SK-N-SH treated with all-trans-retinoic acid at 6 μM for 48 hours (cell line): ENCODE results near the gene SECISBP2.

Experiments used
- ATAC-seq: fragments of 200-7000 bp; cut with Tn5 transposase; 3 replicates; pipeline ENCODE4 v1.9.1; 2020; ENCODE audit warnings: mild to moderate bottlenecking, moderate library complexity
- ARNTL ChIP-seq: fragments of 450-650 bp; formaldehyde crosslinking; IDR thresholded peaks from 2 replicates; pipeline ENCODE4 v1.5.0; 2020; ENCODE audit warnings: low read depth, mild to moderate bottlenecking, moderate library complexity, borderline replicate concordance
- BACH2 ChIP-seq: fragments of 250-450 bp; sonication (Bioruptor Pico); IDR thresholded peaks from 2 replicates; pipeline ENCODE4 v1.9.0; 2021; ENCODE audit warnings: mild to moderate bottlenecking, borderline replicate concordance
- CSDC2 ChIP-seq: fragments of 250-450 bp; sonication (Bioruptor Pico); IDR thresholded peaks from 2 replicates; pipeline ENCODE4 v1.5.0; 2020; ENCODE audit warnings: mild to moderate bottlenecking, moderate library complexity
- CSRNP3 ChIP-seq: fragments of 250-450 bp; sonication (Bioruptor Pico); IDR thresholded peaks from 2 replicates; pipeline ENCODE4 v1.5.1; 2021; ENCODE audit warnings: mild to moderate bottlenecking, moderate library complexity
- ESRRG ChIP-seq: fragments of 250-450 bp; sonication (Bioruptor Pico); IDR thresholded peaks from 2 replicates; pipeline ENCODE4 v1.6.1; 2021; ENCODE audit warnings: mild to moderate bottlenecking
- GLIS3 ChIP-seq: fragments of 250-450 bp; sonication (Bioruptor Pico); IDR thresholded peaks from 2 replicates; pipeline ENCODE4 v1.5.0; 2020; ENCODE audit warnings: mild to moderate bottlenecking, moderate library complexity
- OSR1 ChIP-seq: fragments of 250-450 bp; sonication (Bioruptor Pico); IDR thresholded peaks from 2 replicates; pipeline ENCODE4 v1.8.0; 2022; ENCODE audit warnings: moderate library complexity, mild to moderate bottlenecking, inconsistent platforms
- PPARA ChIP-seq: fragments of 250-450 bp; sonication (Bioruptor Pico); IDR thresholded peaks from 2 replicates; pipeline ENCODE4 v1.5.0; 2020; ENCODE audit warnings: mild to moderate bottlenecking, borderline replicate concordance
- RARB ChIP-seq: fragments of 250-450 bp; sonication (Bioruptor Pico); IDR thresholded peaks from 2 replicates; pipeline ENCODE4 v1.8.0; 2021; ENCODE audit warnings: mild to moderate bottlenecking, moderate library complexity
- SNAI2 ChIP-seq: fragments of 250-450 bp; sonication (Bioruptor Pico); IDR thresholded peaks from 2 replicates; pipeline ENCODE4 v1.5.0; 2020; ENCODE audit warnings: mild to moderate bottlenecking, moderate library complexity
- TCF4 ChIP-seq: fragments of 250-450 bp; sonication (Bioruptor Pico); IDR thresholded peaks from 2 replicates; pipeline ENCODE4 v1.8.0; 2021; ENCODE audit warnings: mild to moderate bottlenecking, moderate library complexity, borderline replicate concordance
- TOX ChIP-seq: fragments of 250-450 bp; sonication (Bioruptor Pico); IDR thresholded peaks from 2 replicates; pipeline ENCODE4 v1.8.0; 2021; ENCODE audit warnings: mild to moderate bottlenecking, moderate library complexity, borderline replicate concordance
- TSHZ2 ChIP-seq: fragments of 250-450 bp; sonication (Bioruptor Pico); IDR thresholded peaks from 2 replicates; pipeline ENCODE4 v1.5.0; 2020; ENCODE audit warnings: mild to moderate bottlenecking, moderate library complexity
- ZC3H10 ChIP-seq: fragments of 250-450 bp; sonication (Bioruptor Pico); IDR thresholded peaks from 2 replicates; pipeline ENCODE4 v1.5.1; 2021; ENCODE audit warnings: mild to moderate bottlenecking, moderate library complexity
- ZFP3 ChIP-seq: fragments of 250-450 bp; sonication (Bioruptor Pico); IDR thresholded peaks from 2 replicates; pipeline ENCODE4 v1.5.0; 2020; ENCODE audit warnings: mild to moderate bottlenecking, moderate library complexity
- ZFP30 ChIP-seq: fragments of 450-650 bp; formaldehyde crosslinking; IDR thresholded peaks from 2 replicates; pipeline ENCODE4 v1.5.0; 2022; ENCODE audit warnings: mild to moderate bottlenecking, moderate library complexity
- ZNF70 ChIP-seq: fragments of 450-650 bp; formaldehyde crosslinking; IDR thresholded peaks from 2 replicates; pipeline ENCODE4 v1.5.0; 2020; ENCODE audit warnings: mild to moderate bottlenecking, moderate library complexity
- ZNF8 ChIP-seq: fragments of 450-650 bp; formaldehyde crosslinking; IDR thresholded peaks from 2 replicates; pipeline ENCODE4 v1.5.0; 2020; ENCODE audit warnings: mild to moderate bottlenecking, moderate library complexity
- TF ChIP-seq, protein P1 (sequence below): fragments of 250-450 bp; sonication (Bioruptor Pico); IDR thresholded peaks from 2 replicates; pipeline ENCODE4 v1.5.1; 2020; ENCODE audit warnings: low read depth, mild to moderate bottlenecking, moderate library complexity
- TF ChIP-seq, protein P2 (sequence below): fragments of 250-450 bp; sonication (Bioruptor Pico); IDR thresholded peaks from 2 replicates; pipeline ENCODE4 v1.8.0; 2021; ENCODE audit warnings: low read depth, mild to moderate bottlenecking, moderate library complexity, borderline replicate concordance

The SECISBP2 gene

DNA sequence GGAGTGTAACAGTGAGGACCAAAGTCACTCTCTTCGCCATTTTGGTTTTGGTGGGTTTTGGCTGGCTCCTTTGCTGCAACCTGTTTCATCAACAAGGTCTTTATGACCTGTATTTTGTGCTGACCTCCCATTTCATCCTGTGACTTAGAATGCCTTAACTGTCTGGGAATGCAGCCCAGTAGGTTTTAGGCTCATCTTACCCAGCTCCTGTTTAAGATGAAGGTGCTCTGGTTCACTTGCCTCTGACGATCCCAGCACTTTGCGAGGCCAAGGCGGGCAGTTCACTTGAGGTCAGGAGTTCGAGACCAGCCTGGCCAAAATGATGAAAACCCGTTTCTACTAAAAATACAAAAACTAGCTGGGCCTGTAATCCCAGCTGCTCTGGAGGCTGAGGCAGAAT lies 9.1 kb upstream of the SECISBP2 start:
- ATAC-seq, result no peak
- TF ChIP-seq OSR1, result no peak
- TF ChIP-seq ZFP3 (CRISPR knock-in tag), result no peak
- no peak for TF ChIP-seq SNAI2 (CRISPR knock-in tag)
- no peak for TF ChIP-seq TCF4 (CRISPR knock-in tag)
- TF ChIP-seq RARB (CRISPR knock-in tag), result no peak
- TF ChIP-seq ESRRG, result no peak
- TF ChIP-seq ARNTL (CRISPR knock-in tag), result no peak

DNA sequence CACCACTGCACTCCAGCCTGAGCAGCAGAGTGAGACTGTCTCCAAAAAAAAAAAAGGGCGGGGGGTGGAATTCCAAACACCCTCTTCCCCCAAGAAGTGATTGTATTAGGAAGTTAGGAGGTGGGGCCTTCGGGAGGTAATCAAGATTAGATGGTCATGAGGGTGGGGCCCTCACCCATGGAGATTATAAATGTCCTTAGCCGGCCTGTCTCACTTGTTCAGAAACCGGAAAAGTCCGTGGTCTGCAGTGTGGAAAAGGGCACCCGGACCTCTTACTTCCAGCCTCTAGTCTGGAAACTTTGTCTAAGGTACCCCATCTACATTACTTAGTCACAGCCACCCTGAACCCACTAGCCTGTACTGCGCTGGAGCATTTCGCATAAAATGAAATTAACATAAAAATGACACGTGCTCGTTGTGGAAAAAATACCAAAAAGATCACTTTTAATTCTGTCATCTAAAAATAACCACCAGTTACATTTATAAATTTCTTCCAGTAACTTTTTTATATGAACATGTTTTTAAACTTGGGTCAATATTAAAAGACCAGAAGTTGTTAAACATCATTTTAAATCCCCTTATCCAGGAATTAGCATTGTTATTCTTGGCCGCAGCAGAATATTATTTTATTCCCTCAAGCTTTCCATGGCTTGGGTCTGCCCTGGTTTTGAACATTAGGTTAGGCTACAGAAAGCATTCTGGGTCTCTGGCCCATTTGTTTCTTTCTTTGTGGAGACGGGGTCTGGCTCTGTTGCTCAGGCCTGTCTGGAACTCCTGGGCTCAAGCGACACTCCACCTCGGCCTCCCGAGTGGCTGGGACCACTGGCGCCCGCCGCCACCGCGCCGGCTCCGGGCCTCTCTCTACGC lies 8.5 kb upstream of the SECISBP2 start:
- ATAC-seq, result no peak
- TF ChIP-seq, protein P1, sequence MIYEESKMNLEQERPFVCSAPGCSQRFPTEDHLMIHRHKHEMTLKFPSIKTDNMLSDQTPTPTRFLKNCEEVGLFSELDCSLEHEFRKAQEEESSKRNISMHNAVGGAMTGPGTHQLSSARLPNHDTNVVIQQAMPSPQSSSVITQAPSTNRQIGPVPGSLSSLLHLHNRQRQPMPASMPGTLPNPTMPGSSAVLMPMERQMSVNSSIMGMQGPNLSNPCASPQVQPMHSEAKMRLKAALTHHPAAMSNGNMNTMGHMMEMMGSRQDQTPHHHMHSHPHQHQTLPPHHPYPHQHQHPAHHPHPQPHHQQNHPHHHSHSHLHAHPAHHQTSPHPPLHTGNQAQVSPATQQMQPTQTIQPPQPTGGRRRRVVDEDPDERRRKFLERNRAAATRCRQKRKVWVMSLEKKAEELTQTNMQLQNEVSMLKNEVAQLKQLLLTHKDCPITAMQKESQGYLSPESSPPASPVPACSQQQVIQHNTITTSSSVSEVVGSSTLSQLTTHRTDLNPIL (CRISPR knock-in tag), result 0 out of 2 replicates have a peak, but pooled peaks have one; percentile 19
- no peak for TF ChIP-seq ZFP3 (CRISPR knock-in tag)

- ATAC-seq, result peak; percentile 91
- 0 out of 2 replicates have a peak, but pooled peaks have one; percentile 63 for TF ChIP-seq ESRRG
- no peak for TF ChIP-seq ZC3H10
- 0 out of 2 replicates have a peak, but pooled peaks have one; percentile 54 for TF ChIP-seq SNAI2 (CRISPR knock-in tag)
Measured at GRCh38 chr9:89310475-89311345, 7.6 kb upstream of the SECISBP2 start, which contains the start of gene CKS2. TSS of gene CKS2 (plus strand) at chr9:89311195. CDS start at chr9:89311293, 98 bp downstream.

- ATAC-seq, result peak; percentile 3
- TF ChIP-seq RARB (CRISPR knock-in tag), result no peak
- TF ChIP-seq CSRNP3, result no peak
- no peak for TF ChIP-seq TOX (CRISPR knock-in tag)
- no peak for TF ChIP-seq ZNF8
- no peak for TF ChIP-seq ZNF70
- no peak for TF ChIP-seq ARNTL (CRISPR knock-in tag)
- no peak for TF ChIP-seq ZFP30
- TF ChIP-seq, protein P2, sequence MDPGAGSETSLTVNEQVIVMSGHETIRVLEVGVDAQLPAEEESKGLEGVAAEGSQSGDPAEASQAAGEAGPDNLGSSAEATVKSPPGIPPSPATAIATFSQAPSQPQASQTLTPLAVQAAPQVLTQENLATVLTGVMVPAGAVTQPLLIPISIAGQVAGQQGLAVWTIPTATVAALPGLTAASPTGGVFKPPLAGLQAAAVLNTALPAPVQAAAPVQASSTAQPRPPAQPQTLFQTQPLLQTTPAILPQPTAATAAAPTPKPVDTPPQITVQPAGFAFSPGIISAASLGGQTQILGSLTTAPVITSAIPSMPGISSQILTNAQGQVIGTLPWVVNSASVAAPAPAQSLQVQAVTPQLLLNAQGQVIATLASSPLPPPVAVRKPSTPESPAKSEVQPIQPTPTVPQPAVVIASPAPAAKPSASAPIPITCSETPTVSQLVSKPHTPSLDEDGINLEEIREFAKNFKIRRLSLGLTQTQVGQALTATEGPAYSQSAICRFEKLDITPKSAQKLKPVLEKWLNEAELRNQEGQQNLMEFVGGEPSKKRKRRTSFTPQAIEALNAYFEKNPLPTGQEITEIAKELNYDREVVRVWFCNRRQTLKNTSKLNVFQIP (CRISPR knock-in tag), result no peak
- no peak for TF ChIP-seq SNAI2 (CRISPR knock-in tag)
- no peak for TF ChIP-seq ZFP3 (CRISPR knock-in tag)
- no peak for TF ChIP-seq ESRRG
- TF ChIP-seq TCF4 (CRISPR knock-in tag), result no peak
- no peak for TF ChIP-seq CSDC2 (CRISPR knock-in tag)
- TF ChIP-seq PPARA, result no peak
- no peak for TF ChIP-seq GLIS3
Measured at GRCh38 chr9:89311346-89312221, 6.7 kb upstream of the SECISBP2 start.

GRCh38 chr9:89312222-89312571 lies 6.1 kb upstream of the SECISBP2 start:
- ATAC-seq, result no peak
- no peak for TF ChIP-seq GLIS3
- no peak for TF ChIP-seq RARB (CRISPR knock-in tag)
- no peak for TF ChIP-seq SNAI2 (CRISPR knock-in tag)
- no peak for TF ChIP-seq OSR1
- TF ChIP-seq BACH2 (CRISPR knock-in tag), result no peak
- no peak for TF ChIP-seq TSHZ2 (CRISPR knock-in tag)
